LNCaP clone FGC (cell line): Measurements from ENCODE around the gene DIAPH1.

Experiments used
- DNase-seq: peaks from one replicate; pipeline ENCODE4 v3.0.0-alpha.2; 2011; ENCODE audit warnings: low read depth
- H3K4me3 ChIP-seq: 2 replicates; pipeline ENCODE4 v1.5.1; 2011; ENCODE audit warnings: mild to moderate bottlenecking, low read depth, low read length, control low read depth
- TF ChIP-seq, protein P1 (sequence below): IDR thresholded peaks from 2 replicates; pipeline ENCODE4 v1.5.1; 2012; ENCODE audit warnings: mild to moderate bottlenecking; ENCODE audit not compliant: control insufficient read depth, insufficient read depth; ENCODE audit errors: extremely low read depth

The DIAPH1 gene

DNA sequence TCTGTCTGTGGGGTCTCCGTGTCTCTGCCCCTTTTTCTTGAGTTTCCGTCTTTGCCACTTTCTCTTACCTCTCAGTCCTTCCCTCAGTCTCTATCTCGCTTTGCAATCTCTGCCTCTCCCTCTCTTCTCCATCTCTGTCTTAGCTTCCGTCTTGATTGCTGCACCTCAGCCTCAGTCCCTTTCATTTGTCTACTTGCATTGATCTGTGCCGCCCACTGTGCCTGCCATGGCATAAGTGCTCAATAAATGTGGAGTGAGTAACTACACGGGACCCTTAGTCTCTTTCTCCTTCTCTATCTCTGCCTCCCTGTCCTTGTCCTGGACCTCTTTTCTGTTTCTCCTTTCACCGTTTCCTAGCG is 123.4 kb downstream of the DIAPH1 start:
- no peak overlapping the region for H3K4me3 ChIP-seq
- TF ChIP-seq, protein P1, sequence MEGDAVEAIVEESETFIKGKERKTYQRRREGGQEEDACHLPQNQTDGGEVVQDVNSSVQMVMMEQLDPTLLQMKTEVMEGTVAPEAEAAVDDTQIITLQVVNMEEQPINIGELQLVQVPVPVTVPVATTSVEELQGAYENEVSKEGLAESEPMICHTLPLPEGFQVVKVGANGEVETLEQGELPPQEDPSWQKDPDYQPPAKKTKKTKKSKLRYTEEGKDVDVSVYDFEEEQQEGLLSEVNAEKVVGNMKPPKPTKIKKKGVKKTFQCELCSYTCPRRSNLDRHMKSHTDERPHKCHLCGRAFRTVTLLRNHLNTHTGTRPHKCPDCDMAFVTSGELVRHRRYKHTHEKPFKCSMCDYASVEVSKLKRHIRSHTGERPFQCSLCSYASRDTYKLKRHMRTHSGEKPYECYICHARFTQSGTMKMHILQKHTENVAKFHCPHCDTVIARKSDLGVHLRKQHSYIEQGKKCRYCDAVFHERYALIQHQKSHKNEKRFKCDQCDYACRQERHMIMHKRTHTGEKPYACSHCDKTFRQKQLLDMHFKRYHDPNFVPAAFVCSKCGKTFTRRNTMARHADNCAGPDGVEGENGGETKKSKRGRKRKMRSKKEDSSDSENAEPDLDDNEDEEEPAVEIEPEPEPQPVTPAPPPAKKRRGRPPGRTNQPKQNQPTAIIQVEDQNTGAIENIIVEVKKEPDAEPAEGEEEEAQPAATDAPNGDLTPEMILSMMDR, result no peak
- no peak for DNase-seq

DNA sequence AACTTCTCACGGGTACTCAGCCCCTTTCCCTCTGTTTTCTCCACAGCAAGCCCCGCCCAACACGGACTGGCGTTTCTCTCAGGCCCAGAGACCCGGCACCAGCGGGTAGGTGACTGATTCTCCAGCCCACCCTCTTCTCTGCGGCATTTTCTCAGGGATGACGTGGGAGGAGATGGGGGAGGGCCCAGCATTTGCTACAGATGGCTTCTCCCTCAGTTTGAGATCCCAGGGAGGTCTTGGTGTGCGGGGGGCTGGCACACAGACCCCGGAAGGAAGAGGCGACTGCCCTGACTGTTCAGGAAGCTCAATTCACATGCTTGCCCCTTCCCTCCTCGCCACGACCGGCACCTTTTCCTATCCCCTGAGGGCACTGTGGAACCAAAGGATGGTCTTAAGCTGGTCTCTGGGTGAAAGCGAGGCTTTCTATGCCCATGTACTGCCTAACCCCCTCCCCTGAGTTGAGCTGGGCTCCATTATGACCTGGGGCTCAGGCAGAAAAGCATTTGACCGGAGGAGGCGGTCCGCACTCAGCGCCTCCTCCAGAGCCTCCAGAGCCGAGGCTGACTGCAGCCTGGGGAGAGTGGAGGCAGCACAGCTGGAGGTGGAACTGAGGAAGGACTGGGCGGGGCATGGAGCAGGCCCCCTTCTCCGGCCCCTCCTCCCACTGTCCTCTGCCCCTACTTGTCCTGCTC is 123.9 kb downstream of the DIAPH1 start:
- no peak overlapping the region for H3K4me3 ChIP-seq
- TF ChIP-seq, protein P1, result no peak
- no peak for DNase-seq

DNA sequence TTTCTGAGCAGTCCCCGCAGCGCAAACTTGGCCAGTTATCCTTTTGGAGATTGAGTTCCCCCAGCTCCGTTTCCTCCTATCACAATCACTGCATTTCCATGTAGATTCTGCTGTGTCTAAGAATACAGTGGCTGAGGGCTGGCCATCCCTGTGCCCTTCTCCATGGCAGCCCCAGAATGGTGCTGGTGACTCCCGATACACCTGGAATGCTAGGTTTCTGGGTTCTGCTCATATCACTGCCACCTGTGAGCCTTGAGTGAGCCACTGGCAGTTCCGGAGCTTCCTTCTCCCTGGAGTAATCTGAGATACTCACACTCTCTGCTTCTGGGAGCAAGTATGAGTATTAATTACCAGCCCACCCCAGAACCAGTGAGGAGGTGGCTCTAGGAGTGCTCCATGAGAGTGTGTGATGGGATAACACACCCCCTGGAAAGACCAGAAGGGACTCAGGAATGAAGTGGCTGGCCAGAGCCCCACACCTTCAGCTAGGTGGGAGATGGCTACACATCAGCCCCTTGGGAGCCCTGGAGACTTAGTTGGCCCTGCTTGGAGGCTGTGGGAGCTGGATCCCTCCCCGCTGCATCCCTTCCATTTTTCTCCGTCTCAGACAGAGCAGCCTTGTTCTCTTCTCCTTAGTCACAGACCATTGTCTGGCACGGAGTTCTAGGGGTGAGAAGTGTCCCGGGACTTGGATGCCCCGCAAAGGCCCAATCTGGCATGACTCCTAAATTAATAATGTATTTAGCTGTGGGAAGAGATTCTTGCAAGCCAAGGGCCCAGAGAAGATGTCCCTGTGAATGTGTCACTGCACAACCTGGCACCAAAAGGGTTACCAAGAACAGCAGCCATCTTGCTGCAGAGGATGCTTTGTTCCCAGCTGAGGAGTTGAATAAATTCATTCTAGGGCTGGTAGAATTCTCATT is 125.0 kb downstream of the DIAPH1 start:
- H3K4me3 ChIP-seq, result no peak overlapping the region
- DNase-seq, result no peak
- TF ChIP-seq, protein P1, result no peak

GRCh38 chr5:141492168-141492885 is 126.5 kb downstream of the DIAPH1 start:
- TF ChIP-seq, protein P1, result no peak
- H3K4me3 ChIP-seq, result no peak overlapping the region
- DNase-seq, result no peak

DNA sequence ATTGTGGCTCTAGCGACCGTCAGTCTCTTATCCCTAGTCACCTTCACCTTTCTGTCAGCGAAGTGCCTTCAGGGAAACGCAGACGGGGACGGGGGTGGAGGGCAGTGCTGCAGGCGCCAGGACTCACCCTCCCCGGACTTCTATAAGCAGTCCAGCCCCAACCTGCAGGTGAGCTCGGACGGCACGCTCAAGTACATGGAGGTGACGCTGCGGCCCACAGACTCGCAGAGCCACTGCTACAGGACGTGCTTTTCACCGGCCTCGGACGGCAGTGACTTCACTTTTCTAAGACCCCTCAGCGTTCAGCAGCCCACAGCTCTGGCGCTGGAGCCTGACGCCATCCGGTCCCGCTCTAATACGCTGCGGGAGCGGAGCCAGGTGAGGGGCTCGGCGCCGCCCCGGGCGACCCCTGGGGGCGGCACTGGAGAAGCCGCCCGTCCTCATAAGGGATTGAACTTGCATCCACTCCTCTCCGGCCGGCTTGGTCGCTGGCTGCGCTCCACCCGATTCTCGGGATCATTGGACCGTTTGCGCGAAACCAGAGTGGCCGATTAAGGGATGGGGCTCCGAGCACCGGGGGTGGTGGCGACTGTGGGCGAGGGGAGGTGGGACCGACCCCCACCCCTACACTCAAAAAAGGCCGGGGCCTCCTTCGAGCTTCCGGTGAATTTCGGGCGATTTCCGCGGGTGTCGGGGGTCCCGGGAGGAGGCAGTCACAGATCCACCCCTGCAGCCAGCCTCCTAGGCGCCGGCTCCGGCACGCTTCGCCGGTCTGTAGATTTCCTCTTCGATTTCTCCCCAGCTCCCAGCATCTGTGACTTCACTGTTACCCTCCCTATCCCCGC is 127.3 kb downstream of the DIAPH1 start:
- TF ChIP-seq, protein P1, result no peak
- DNase-seq, result no peak
- H3K4me3 ChIP-seq, result no peak overlapping the region

DNA sequence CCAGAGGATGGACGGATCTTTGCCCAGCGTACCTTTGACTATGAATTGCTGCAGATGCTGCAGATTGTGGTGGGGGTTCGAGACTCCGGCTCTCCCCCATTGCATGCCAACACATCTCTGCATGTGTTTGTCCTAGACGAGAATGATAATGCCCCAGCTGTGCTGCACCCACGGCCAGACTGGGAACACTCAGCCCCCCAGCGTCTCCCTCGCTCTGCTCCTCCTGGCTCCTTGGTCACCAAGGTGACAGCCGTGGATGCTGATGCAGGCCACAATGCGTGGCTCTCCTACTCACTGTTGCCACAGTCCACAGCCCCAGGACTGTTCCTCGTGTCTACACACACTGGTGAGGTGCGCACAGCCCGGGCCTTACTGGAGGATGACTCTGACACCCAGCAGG is 128.0 kb downstream of the DIAPH1 start:
- DNase-seq, result no peak
- TF ChIP-seq, protein P1, result no peak
- no peak overlapping the region for H3K4me3 ChIP-seq
